Suppressor macrophage treated with lipopolysaccharide for 4 hours (primary cell): Measurements from ENCODE around the gene CLEC3A.
"Not testable (repeated sequence)": the region's sequence is repeated elsewhere in the genome, so short reads cannot be mapped to it uniquely, and the experiment has no call there.

Source experiments
- DNase-seq: peaks from one replicate; pipeline ENCODE4 v3.0.0-alpha.2; 2020

Gene CLEC3A, protein sequence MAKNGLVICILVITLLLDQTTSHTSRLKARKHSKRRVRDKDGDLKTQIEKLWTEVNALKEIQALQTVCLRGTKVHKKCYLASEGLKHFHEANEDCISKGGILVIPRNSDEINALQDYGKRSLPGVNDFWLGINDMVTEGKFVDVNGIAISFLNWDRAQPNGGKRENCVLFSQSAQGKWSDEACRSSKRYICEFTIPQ

DNA sequence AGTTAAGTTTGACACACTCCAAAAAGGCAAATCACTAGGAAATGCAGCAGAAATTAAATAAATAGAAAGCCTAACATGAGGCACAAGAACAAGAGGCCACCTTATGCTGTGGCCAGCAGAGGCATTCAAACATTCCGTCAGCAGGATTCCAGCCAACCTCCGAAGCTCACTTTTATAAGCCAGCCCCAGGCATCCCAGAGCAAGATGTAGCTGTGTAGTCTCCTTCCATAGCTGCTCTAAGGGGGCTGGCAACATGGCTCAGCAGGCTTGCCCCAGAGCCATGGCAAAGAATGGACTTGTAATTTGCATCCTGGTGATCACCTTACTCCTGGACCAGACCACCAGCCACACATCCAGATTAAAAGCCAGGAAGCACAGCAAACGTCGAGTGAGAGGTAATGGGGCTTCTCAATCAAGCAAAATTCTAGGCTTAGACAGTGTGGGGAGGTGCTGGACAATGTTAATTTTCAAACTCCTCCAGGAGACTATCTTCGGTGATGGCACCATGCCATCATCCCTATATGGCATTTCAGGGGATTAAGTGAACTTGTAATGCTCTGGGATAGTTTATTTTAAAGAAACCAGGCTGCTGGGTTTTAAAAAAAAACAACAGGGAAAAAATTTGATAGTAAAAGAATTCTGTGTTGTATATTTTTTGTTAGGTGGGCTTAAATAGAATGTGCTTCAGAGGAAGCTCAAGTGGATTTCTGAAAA, at the start of gene CLEC3A:
Gene CLEC3A, plus strand, starts transcription at position 202 of the 714 bp plus-strand sequence. Its CDS starts 79 bp downstream, at position 281.
- no peak for DNase-seq

DNA sequence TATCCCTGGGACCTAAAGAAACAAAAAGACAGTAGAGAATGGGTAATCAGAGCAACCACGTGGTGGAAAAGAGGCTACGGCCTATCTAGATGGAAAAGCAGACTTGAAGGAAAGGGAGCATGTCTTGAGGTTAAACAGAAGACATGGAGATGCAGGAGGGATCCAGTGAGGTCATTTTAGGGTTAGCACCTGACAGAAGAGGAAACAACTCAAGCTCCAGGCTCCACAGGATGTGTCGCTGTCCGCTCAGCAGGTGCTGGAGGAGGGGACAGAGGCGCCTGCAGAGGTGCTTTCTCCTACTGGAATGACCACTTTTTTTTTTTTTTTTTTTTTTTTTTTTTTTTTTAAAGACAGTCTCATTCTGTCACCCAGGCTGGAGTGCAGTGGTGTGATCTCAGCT, 47.5 kb upstream of the CLEC3A start:
- DNase-seq, result no peak

DNA sequence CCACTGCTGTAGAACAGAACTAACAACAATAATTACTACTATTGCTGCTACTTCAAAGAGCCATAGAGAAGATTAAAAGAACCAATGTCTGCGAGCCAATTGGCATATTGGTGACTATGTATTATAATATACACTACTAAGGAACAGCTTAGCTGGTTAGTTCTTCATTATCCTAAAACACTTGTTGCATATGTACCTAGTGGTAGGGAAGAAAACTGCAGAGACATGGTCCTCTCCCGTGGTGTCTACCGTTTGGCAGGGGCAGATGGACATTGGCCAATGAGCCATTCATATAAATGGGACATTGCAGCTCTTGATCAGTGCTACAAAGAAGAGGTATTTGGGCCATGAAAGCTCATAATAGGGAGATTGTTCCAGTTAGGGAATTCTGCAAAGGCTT, 46.4 kb upstream of the CLEC3A start:
- DNase-seq, result no peak

DNA sequence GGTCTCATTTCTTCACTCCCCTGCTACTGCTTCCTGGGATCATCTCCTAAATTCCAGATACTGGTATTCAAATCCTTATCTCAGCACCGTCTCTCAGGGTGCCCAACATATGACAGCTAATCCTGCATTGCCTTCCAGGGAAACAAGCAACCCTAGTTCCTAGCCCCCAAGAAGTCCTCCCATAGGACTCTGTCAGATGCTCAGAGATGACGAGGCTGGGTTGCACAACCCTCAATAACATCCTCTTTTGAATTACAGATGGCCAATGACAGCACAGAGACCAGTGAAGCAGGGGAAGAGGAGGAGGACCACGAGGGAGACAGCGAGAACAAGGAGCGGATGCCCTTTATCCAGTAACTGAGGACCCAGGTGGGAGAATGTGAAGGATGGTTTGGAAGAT, 45.0 kb upstream of the CLEC3A start:
- DNase-seq, result peak; percentile 44

DNA sequence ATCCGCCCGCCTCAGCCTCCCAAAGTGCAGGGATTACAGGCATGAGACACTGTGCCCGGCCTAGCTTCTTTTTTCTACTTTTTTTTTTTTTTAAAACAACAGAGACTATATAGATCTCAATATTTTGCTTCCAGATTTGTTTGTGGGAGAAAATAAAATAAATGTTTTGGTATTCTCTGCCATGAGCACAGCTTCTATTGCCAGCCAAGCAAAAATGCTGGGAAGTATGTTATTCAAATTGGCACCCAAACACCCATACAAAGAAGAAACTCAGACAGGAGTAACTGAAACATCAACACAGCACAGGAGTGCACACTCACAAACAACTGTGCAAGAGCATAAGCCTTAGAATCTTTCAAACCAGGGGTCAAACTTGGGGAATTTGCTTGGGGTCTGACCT, 37.2 kb upstream of the CLEC3A start:
- DNase-seq, result no peak

DNA sequence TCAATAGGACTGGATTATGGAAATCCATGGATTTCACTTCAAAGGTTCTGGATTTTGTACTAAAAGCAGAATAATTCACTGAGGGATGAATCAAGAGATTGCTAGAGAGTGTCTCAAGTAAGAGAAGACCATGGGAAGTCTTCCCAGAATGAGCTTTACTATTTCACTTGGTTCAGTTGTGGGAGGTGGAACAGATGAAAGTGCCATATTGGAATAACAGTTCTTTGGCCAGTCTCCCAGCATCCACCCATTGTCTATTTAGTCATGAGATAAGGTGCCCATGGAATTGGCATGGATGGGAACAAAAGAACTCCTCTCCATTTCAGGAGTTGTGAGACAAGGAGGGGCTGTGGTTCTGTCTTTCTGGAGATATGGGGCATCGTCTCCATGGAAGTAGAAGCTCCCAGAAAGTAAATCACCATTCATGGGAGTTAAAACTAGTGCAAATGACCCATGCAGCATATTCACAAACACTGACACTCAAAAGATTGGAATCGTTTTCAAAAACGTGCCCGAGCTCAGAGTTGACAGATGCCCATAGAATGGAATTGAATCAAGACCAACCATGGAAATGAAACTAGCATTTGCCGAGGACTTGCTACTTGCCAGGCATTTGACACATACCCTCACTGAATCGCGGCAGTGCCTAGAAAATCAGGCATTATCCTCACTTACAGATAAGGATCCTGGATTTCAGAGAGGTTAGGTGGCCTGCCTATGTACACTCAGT, 36.2 kb upstream of the CLEC3A start:
- no peak for DNase-seq

DNA sequence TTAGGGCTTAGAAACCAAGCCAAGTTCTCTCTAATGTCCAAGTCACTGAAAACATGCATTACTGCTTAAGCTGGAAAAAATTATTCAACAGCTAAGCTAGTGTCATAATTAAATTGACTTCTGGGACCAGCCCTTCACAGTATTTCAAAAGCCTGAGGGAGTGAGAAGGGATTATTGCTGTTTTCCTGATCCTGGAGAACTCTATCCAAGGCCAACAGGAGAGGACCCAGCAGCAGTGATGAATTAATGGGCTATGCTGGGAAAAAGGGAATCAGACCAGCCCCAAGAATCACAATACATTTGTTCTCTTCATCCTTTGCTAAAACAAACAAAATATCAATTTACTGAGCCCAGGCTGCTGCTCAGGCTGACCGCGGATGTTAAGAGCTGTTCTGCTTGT, 34.5 kb upstream of the CLEC3A start:
- DNase-seq, result no peak

DNA sequence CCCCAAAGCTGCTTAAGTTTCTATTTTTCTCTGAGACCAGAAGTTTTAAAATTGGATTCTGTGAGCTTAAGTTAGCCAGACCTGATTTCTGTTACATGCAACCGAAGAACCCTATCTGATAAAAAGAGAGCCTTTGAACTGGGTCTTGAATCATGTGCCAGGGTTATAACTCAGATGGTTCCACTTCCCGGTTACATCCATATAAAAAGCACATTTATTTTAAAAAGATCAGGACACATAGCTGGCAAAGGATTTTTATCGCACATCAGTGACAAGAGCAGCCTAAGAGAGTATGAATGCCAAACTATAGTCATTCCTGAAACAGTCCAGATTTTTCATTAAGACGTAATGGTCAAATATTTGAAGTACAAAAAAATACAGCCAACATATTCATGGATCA, 32.5 kb upstream of the CLEC3A start:
- DNase-seq, result no peak

DNA sequence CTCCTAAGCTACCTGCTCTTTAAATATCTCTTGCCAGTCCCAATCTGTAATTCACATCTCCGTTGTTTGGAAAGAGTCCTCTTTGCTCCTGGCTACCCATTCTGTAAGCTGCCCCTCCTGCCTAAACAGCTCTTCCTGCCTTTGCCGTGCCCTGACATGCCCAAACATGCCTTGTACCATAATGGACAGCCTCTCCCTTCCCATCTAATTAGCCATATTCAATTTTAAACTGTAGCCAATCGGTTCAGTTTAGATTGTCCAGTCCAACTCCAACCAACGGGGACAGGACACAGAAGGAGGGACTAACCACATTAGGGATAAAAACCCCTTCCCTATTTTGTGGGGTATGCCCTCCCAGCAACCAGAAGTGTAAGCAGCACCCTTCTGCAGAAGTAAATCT, 30.6 kb upstream of the CLEC3A start:
- DNase-seq, result no peak

DNA sequence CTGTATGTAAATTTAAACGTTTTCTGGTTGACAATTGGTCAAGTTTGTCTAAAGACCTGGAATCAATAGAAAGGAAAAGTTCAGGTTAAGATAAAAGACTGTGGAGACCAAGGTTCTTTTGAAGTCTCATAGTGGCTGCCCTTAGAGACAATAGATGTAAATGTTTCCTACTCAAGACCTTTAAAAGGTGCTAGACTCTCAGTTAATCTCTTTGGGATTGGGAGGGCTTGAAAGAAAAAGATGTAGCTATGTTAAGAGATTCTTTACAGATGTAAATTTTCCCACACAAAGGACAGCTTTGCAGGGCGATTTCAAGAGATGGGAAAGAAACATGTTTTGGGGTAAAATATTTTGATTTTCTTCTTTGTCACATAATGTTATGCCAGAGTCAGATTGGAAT, 30.0 kb upstream of the CLEC3A start:
- not testable (repeated sequence) for DNase-seq

DNA sequence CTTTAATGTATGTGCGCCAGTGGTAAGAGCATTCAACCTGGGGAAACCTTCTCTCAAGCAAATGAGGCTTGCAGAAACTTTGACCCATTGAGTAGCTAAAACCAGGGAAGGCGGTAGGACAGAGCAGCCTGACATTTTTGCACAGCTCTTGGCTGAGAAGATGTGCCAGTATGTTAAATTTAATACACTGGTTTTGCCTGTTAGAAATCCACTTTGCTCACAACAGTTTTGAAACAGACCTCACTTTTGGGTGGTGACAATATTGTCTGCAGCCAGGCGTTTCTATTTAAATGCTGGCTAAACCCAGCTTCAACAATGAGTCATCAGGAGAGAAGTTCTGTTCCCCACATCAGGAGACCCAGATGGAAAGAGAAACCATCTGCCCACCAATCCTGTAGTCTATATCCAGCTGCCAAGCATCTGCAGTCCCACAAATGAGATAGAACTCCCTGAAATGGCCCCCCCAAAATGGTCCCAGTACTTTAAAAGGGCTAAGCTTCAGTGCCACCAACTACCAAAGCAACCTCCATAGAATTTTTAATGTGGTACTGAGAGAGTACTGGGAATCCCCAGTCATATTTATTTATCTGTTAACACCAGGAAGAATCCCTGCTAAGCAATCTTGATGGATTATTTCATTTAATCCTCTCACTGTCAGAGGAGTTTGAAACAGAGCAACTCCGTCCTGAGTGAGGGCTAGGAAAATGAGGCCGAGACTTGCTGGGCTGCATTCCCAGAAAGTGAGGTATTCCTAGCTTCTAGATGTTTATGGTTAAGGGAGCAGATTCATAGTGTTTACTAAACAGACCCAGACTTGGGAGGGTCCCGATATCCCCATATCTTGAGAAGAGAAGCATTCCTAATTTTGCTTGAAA, 29.0 kb upstream of the CLEC3A start:
- peak; percentile 6 for DNase-seq

DNA sequence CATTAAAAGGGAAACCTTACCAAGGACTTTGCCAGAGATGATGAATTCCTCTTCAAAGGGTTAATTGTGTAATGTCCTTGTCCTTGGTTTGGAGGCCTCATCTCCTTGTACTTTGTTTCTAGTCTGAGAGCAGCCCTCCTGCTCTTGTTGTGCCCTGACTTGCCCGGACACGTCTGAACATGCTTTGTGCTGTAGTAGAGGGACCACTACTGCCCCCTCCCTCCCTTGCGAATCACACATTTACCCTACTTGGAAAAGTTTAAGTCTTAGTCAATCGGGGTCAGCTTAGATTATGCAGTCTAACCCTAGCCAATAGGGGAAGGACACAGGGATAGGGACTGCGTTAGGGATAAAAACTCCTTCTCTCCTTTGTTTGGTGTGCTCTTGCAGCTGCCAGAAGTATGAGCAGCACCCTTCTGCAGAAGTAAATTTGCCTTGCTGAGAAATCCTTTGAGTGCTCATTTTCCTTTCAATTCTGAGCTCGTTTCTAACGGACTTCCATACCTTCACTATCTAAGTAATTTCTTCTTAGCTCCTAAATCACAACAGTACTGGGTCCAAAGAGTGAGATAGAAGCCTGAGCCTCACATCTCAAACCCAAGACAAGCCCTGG, 26.4 kb upstream of the CLEC3A start:
- DNase-seq, result no peak

DNA sequence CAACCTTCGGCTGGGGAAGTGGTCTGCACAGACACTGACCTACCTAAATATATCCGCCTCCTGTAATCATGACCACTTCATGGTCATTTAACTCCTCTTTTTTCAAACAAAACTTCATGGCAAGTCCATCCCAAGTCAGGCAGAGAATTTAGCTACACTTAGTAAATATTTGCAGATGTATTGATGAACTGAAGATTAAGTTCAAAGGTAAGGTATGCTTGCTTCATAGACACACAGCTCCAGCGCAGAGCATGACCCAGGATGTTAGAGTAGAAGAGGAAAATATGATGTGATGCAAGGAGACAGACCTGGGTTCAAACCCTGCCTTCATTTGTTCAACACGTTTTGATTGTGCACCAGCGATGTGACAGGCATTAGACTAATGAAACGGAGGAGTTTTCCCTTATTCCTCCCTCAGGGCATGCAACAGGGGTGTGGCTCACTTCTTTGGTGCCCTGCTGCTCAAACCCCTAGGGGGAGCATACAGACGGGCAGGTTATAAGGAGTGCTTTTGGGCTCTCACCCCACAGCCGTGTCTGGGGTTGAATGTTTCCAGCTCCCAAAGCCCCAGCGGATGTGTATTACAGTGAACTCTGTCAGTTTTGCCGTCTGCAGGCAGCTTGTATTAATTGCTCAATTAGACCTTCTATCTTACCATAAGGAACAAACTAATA, 23.9 kb upstream of the CLEC3A start:
- DNase-seq, result no peak

DNA sequence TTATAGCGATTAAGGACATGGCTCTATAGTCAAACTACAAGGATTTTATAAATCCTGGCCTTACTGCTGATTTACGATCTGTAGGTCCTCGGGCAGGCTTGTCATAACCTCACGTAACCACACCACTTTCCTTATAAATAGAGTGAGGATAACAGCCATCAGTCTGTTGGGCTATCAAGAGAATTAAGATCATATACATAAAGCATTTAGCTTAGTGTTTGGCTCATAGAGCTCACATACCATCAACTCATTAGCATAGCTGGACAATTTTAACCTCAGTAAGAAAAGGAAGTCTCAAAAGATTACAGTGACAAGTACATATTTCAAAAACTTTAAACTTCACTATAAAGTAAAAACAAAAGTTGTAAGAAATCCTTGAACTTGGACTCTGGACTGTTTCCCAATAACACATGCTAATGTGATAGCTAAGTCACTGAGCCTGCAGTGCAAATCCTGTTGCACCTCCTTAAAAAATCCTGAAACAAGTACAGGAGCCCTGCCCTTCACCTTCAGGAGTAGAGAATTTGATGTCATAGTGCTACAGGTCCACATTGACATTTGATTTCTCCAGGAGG, 20.8 kb upstream of the CLEC3A start:
- no peak for DNase-seq

DNA sequence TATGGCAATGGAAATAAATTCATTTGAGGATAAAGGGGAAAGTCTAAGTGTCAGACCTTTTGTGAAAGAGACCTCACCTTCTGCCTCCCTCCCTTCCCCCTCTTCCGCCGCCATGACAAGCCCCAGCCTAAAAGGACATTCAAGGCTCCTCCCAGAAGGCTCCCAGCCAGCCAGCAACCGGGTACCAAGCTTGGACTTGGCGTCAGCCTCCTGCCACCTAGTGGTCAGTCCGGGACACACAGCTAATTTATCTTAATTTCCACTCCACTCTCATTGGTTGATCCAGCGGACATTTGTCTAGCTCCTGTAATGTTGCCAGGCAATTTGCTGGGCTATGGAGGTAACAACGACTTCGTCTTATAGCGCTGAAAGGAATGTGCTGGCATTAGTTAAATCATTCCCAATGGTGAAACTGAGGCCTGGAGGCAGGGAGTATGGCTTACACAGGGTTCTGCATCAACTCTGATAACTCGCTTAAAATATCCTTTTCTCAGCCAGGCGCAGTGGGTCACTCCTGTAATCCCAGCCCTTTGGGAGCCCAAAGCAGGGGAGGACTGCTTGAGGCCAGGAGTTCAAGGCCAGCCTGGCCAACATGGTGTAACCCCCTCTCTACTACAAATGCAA, 19.3 kb upstream of the CLEC3A start:
- DNase-seq, result peak; percentile 84

DNA sequence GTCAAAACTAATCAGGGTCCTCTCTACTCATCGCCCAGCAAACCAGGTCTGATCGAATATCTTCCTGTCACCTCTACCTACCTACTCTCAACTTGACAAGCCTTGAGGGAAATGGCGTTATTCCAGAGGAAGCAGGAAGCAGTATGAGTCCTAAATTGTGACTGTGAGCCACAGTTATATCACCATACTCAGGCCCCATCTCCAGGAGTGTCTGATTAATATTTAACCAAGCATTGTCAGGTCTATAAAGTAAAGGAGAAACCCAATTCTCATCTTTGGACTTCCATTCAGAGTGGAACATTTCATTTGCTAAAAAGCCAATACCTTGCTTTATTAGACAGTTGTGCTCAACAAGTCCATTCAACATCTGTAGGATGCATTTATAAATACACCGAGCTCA, 17.8 kb upstream of the CLEC3A start:
- DNase-seq, result no peak

DNA sequence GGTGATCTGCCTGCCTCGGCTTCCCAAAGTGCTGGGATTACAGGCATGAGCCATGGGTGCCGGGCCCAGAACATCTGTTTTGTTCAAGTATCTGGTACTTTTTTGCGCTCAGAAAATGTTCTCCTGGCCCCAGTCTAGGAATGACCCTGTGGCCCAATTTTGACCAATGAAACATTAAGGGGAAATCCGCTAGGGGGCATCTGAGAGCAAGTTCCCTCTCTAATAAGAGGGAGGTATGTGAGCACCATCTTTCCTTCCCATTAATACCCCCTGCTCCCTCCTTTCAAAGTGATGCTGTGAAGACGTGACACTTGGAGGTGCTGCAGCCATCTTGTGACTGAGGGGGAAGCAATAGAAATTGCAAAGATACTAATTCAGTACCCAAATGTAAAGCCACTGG, 16.5 kb upstream of the CLEC3A start:
- DNase-seq, result no peak

DNA sequence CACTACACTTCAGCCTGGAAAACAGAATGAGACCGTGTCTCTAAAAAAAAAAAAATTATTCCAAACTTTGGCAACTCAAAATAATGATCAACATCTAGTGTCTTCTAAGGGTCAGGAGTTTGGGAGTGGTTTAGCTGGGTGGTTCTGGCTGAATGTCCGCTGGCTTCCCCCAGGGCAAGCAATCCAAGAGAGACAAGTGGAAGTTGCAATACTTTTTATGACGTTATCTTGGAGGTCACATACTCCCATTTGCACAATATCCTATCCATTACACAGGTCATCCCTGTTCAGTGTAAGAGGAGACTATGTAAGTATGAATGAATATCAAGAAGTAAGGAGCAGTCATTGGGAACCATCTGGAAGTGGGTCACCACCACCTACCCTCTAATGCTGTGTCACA, 15.2 kb upstream of the CLEC3A start:
- DNase-seq, result no peak

DNA sequence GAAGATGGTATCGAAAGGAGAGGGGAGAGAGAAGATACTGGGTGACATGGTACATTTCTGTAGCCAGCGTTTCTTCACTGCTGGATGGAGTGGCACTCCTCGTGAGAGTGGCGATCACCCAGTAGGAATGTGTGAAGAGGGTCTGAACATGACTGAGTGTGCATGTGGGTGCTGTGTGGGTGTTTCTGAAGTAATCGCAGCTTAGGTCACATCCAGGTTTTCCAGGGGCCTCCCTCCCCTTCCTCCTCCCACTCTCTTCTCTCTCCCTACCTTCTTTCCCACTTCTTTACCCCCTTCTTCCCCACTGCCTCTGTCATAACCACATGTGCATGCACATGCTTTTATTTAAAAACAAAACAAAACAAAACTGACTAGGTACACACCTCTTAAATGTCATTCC, 1.8 kb downstream of the CLEC3A start:
- no peak for DNase-seq

DNA sequence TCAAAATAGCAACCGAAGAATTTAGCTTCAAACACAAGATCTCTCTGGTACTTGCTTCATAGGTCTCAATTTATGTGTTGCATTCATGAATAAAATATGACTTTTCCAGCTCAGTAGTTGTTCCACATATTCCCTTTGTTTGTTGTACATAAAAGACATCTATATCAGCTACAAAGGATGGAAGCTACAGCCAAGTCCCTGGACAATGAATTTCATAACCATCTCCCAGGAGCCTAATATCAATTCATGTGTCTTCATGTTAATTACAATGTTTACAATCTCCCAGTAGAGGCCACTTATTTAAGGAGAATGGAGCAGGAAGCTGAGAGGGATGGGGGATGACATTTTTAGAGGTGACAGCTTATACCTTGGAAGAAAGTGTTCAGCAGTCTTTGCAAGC, 3.3 kb downstream of the CLEC3A start:
- DNase-seq, result no peak

DNA sequence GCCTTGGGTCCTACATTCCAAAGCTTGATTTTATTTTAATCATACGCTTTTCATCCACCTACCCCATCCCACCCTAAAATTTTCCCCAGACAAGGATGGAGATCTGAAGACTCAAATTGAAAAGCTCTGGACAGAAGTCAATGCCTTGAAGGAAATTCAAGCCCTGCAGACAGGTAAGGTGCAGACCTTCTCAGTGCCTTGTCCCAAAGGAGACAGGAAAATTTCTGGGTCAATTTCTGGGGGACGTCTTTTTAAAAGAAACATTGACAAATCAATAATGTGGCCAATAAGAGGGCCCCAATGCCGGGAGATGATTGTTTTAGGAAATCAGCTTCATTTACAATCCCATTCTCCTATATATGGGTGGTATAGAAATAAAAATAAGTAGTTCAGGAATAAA, 5.7 kb downstream of the CLEC3A start:
- no peak for DNase-seq
